Activated CD8-positive, alpha-beta memory T cell treated with anti-CD3 and anti-CD28 coated beads for 24 hours (primary cell): ENCODE results near the gene ZNF217.
"Not testable (repeated sequence)": the region's sequence is repeated elsewhere in the genome, so short reads cannot be mapped to it uniquely, and the experiment has no call there.

Source experiments
- DNase-seq: peaks from one replicate; pipeline ENCODE4 v3.0.0-alpha.2; 2020

Gene ZNF217

DNA sequence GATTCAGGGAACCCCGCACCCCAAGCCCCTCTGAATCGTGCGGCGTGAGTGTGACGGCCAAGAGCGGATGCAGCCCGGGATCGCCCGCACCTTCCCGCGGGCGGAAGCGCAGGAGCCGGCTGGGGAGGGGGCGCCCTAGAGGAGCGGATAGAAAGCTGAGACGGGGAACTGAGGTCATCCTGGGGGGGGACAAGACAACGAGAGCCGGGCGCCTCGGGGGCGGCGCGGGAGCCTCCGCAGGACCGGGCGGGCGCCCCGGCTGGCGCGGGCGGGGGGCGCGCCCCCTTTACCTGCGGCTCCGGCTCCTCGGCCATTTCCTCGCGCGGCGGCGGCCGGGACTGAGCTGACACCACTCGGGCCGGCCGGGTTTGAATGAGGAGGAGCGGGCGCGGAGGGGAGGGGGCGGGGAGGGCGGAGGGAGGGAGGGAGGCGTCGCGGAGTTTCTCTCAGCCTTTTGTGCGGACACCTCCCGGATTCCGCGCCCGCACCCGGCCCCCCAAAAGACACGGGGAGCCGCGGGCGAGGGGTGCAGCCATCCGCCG, at the start of gene ZNF217:
TSS of gene ZNF217 (minus strand) at position 374 of the 542 bp plus-strand sequence. CDS start 11,013 bp downstream, outside the sequence.
- peak; percentile 86 for DNase-seq

DNA sequence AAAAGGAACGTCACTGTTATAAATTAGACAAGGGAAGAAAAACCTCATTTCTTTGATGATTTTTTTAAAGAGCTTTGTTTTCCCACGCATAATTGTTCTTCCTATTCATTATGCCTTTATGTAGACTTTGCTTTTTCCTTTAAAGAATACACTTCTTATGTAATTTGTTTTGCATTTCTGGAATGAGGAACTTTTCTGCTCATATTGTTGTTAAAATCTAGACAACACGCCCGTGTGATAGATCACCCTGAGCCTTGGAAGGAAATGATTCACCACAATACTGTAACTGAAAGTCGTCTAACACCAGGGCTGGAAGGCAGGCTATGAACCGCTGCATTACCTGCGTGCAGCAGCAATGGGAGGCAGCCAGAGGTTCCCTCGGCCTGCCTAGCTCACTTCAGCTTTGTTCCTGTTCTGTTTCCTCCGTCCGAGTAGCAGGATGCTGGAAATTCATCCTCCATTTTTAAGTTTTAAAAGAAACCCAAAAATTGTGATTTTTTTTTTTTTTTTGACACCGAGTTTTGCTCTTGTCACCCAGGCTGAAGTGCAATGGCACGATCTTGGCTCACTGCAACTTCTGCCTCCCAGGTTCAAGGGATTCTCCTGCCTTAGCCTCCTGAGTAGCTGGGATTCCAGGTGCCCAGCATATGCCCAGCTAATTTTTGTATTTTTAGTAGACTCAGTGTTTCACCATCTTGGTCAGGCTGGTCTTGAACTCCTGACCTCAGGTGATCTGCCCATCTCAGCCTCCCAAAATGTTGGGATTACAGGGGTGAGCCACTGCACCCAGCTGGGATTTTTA, 49.6 kb upstream of the ZNF217 start:
- DNase-seq: peak; percentile 78

DNA sequence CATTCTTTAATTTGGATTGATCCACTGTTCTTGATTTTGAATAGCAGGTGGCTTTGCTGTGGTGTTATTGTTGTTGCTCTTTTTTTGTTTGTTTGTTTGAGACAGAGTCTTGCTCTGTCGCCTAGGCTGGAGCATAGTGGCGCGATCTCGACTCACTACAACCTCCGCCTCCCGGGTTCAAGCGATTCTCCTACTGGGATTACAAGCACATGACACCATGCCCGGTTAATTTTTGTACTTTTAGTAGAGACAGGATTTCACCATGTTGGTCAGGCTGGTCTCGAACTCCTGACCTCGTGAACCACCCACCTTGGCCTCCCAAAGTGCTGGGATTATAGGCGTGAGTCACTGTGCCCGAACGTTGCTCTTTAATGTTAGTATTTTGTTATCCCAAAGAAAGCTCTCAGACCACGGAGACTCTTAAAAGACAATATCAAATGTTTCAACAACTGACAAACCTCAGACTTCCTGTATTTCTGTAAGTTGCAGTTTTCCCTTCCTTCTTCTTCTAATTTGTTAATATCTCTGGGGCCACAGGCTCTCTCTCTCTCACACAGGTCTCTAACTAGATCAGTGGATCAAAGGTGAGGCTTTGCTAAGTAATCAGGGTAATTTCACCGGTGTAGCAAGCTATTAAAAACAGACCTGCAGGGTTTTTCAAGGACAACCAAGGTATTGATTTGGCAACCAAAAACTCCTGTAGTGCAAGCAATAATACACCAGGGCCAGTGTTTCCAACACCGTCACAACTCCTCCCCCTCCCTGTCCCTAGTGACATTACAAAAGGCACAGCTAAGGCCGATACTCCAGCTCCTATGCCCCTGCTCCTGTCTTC, 48.8 kb upstream of the ZNF217 start:
- DNase-seq: peak; percentile 72

DNA sequence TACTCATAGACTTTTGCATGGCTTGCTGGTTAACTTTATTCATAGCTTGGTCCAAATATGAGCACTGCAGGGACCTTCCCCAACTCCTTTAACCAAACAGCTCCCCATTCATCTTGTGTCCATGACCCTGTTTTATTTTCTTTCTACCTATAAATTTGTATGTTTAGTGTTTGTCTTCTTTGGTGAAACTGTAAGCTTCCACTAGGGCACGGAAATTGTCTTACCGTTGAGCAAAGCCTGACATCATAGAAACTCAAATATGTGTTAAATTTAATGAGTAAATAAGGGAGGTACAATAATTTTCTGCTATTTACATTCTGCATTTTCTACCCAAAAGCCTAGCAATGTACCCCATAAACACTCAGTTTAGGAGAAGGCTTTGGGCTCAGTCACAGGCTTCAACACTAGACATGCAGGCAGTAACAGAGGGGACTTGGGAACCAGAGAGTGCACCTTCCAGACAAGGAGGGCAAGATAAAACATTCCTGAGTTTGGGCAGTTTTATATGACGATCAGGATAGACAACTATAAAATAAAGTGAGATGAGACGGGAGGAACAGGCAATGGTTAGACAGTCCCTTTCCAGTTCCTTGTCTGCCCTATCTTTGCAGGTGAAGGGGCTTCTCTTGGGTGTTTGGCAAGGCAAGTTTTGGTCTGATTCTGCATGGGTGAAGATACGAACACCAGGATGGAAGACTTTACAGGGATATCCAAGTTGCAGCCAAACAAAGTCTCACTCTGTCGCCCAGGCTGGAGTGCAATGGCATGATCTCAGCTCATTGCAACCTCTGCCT, 46.2 kb upstream of the ZNF217 start:
- no peak for DNase-seq

DNA sequence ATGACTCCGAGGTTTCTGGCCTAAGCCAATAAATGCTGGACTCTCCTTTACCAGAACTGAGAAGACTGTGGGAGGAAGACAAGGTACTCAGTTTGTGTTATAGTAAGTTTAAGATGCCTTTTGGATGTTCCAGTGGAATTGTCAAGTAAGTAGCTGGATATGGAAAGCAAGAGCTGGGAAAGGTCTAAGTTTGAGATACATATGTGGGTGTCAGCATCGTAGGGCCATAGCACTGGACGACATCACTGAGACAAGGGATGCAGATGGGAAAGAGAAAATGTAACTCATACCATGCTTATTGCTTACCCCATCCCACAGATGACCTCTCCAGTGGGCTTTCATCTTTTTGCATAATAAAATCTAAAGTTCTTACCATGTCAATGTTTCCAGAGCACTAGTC, 45.5 kb upstream of the ZNF217 start:
- DNase-seq: peak; percentile 17

DNA sequence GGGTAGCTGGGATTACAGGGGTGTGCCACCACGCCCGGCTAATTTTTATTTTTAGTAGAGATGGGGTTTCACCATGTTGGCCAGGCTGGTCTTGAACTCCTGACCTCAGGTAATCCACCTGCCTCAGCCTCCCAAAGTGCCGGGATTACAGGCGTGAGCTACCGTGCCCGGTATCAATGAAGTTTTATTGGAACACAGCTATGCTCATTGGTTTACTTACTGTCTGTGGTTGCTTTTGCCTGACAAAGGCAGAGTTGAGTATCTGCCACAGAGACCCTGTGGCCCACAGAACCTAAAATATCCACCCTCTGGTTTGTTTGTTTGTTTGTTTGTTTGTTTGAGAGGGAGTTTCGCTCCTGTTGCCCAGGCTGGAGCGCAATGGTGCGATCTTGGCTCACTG, 43.7 kb upstream of the ZNF217 start:
- peak; percentile 42 for DNase-seq

DNA sequence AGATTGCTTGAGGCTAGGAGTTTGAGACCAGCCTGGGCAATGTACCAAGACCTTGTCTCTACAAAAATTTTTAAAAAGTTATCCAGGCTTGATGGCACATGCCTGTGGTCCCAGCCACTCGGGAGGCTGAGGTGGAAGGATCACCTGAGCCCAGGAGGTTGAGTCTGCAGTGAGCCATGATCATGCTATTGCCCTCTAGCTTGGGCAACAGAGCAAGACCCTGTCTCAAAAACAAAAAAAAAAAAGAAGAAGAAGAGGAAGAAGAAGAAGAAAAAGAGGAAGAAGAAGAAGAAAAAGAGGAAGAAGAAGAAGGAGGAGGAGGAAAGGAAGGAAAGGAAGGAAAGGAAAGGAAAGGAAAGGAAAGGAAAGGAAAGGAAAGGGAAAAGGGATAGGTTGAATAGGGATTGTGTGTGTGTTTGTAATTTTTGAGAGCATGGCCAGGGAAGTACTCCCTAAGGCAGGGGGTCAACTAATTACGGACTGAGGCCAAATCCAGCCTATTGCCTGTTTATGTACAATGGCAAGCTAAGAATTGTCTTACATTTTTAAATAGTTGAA, 43.0 kb upstream of the ZNF217 start:
- DNase-seq: peak; percentile 33

DNA sequence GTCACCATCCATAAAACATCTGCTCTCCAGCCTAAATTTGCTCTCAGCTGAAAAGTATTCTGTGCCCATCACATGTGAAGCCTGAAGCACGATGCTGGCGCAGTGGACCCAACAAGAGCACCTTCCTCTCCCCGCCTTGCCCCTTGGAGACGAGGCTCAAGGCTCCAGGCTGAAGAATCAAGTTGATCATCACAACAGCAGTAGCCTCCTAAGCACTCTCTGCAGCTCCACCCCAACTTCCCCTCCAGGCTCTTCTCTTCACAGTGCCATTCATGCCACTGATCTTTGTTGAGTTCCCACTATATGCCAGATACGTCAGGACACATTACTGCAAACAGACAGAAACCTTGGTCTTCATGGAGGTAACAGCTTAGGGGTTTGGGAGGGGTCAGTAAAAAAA, 41.6 kb upstream of the ZNF217 start:
- DNase-seq: peak; percentile 53

DNA sequence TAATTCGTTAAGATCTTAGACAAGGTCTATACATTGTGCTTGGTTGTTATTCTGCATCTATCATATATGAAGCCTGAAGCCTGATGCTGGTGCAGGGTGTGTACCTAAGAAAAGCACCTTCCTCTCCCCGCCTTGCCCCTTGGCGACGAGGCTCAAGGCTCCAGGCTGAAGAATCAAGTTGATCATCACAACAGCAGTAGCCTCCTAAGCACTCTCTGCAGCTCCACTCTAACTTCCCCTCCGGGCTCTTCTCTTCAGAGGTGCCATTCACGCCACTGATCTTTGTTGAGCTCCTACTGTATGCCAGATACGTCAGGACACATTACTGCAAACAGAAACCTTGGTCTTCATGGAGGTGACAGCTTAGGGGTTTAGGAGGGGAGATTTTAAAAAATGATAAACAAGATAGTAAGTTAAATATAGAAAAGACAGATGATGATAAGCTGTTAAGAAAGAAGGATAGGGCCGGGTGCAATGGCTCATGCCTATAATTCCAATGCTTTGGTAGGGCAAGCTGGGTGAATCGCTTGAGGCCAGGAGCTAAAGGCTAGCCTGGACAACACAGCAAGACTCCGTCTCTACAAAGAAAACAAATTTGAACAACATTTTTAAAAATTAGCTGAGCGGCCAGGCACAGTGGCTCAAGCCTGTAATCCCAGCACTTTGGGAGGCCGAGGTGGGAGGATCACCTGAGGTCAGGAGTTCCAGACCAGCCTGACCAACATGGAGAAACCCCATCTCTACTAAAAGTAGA, 38.4 kb upstream of the ZNF217 start:
- DNase-seq: peak; percentile 43

DNA sequence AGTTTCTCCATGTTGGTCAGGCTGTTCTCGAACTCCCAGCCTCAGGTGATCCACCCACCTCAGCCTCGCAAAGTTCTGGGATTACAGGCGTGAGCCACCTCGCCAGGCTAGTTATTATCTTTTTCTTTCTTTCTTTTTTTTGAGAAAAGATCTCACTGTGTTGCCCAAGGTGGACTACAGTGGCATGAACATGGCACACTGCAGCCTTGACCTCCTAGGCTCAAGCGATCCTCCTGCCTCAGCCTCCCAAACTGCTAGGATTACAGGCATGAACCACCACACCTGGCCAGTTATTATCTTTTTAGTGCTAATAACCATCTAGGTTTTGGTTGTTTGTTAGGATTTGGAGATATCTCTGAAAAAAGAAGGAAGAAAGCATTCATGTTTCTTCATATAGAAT, 35.8 kb upstream of the ZNF217 start:
- DNase-seq: no peak

DNA sequence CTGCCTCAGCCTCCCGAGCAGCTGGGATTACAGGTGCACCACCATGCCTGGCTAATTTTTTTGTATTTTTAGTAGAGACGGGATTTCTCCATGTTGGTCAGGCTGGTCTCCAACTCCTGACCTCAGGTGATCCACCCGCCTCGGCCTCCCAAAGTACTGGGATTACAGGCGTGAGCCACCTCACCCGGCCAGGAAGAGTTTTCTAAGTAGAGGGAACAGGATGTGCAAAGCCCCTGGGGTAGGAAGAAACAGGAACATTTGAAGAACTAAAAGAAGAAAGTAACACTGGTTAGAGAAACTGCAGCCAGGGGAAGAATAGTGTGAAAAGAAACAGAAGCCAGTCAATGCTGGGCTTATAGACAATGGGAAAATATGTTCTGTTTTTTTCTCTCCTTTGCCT, 35.1 kb upstream of the ZNF217 start:
- not testable (repeated sequence) for DNase-seq

DNA sequence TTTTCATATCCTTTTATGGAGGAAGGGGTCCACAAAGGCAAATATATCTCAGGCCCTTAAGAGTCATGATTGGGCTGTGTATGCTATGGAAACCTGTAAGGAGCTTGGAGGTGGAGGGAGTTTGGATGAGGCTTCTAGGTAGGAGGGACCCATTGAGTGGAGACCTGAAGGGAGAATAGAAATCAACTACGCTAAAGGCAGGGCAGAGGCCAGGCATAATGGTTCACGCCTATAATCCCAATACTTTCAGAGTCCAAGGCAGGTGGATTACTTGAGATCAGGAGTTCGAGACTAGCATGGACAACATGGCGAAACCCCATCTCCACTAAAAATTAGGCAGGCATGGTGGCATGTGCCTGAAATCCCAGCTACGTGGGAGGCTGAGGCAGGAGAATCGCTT, 34.4 kb upstream of the ZNF217 start:
- no peak for DNase-seq

DNA sequence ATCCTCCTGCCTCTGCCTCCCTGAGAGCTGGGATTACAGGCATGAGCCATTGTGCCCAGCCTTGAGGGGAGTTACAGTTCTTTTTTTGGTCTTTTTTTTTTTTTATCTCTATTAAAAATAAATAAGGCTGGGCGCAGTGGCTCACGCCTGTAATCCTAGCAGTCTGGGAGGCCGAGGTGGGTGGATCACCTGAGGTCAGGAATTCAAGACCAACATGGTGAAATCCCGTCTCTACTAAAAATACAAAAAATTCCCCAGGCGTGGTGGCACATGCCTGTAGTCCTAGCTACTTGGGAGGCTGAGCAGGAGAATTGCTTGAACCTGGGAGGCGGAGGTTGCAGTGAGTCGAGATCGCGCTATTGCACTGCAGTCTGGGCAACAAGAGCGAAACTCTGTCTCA, 33.4 kb upstream of the ZNF217 start:
- DNase-seq: not testable (repeated sequence)

DNA sequence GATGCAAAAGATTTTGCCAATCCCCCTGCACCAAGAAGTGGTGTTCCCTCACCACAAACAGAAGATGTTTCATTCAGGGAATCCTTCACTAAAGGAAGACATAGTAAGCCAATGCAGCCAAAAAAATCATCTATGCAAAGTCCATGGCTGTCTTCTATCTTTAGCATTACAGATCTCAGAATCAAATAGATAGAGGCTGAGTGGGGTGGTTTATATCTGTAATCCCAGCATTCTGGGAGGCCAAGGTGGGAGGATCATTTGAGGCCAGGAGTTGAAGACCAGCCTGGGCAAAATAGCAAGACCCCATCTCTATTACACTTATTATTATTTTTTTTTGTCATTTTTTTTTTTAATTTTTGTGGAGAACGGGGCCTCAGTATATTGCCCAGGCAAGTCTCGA, 32.9 kb upstream of the ZNF217 start:
- no peak for DNase-seq

DNA sequence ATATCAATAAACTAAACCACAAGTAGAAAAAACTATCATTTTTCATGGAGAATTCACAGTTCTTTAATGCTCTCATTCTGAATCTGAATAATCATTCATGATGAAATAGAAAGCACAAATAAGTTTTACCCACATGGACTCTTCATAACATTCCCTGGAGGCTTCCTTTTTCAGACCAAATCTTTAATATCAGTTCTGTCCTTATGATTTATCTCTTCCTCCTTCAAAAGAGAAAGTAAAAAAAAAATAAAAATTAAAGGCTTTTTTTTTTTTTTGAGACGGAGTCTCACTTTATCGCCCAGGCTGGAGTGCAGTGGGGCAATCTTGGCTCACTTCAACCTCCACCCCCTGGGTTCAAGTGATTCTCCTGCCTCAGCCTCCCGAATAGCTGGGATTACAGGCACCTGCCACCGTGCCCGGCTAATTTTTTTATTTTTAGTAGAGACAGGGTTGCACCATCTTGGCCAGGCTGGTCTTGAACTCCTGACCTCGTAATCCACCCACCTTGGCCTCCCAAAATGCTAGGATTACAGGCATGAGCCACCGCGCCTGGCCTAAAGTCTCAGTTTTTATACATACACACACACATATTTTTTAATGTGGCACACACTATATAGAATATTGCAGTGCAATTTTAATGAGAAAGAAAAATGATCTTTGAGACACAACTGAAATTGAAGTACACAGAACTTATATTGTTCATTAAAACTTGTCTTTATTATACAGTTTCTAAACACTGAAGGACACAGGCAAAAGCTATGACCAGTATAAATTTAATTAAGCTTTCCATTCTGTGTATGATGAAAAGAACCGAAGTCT, 31.9 kb upstream of the ZNF217 start:
- no peak for DNase-seq

DNA sequence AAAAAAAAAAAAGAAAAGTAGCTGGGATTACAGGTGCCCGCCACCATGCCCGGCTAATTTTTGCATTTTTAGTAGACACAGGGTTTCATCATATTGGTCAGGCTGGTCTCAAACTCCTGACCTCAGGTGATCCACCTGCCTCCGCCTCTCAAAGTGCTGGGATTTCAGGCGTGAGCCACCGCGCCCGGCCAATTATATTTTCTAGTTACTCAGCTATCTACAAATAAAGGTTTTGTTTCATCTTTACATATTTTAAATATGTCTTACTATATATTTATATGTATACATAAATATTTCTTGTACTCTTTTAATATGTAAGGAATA, 31.2 kb upstream of the ZNF217 start:
- not testable (repeated sequence) for DNase-seq

DNA sequence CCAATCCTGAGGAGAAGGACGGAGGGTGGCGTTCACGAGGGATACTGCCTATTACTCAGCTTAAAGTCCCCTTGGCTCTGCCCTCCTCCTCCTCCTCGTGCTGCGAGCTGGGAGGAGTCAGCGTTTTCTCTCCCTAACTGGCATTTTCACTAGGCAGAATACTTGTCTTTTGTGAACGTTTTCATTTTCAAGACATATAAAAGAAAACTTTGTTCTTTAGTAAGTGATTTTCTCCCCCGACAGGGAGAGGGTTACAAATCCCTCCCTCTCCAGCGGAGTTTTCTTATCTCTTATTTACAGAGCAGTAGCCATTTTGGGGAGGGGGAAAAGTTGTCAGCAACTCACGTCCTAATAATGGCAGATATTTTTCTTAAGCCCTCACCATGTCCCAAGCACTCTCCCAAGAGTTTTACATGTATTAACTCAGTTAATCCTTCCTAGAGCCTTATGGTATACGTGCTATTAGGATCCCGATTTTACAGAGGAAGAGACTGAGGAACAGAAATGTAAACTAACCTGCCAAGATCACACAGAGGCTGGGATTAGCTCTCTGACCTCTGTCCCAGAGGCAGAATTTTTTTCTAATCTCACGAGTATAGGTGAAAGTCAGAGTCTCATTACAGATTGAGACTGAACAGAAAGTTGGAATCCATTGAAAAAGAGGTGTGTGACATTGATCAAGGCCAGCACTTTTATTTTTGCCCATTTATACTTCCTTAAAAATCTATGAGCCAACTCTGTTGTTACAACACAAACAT, 30.0 kb upstream of the ZNF217 start:
- peak; percentile 64 for DNase-seq

DNA sequence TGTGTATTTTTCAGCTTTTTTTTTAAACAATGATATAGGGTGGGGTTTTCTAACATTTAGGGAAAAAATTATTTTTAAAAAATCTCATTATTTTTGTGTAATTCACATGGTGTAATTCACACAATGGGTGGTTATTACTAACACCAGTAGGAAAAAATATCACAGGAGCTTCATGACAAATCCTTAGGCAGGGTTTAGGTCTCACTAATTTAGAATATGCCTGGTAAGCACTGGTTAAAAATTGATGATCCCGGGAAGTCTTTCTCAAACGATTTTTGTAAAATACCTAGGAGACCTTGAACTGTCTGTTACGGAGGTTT, 29.5 kb upstream of the ZNF217 start:
- DNase-seq: no peak

DNA sequence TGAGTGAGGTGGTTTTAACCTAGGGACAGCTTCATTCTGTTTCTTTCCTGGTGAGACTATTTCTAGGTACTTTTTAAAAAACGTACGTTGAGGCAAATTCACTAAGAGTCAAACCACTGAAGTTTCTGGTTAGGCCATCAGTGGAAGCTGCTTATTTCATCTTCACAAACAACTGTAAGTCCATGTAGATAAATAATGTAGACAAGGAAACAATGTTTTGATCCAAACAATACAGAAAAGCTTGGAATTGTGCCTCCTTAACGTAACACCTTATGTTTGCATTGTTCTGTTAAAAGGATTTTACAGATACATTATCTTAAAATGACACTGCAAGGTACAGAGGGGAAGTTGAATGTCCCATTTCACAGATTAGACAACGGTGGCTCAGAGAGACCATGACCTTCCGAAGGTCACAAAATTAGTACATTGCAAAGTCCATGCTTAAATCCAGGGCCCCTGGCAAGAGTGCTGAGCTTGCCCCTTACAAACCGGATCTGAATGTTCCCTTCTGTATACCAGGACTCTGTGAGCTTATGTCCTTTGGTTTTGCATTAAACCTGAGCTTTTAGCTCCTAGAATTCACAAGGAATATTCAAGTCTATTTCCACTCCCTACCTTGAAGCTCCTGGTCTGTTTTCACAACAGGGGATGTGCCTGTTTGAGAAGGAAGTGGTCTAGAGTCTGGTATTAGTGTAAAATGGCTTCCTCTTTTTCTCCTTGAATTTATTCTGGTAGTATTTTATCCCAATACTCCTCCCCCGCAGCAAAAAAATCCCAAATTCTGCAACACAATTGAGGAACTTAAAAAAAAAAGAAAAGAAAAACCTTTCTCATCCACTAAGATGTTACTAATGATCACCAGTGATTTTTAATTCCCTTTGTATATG, 28.9 kb upstream of the ZNF217 start:
- DNase-seq: no peak
